HG03442 (cell line): ENCODE results near the gene EXOC5.

Source experiments
- ATAC-seq: cut with Tn5 transposase; IDR thresholded peaks from one replicate; pipeline ENCODE4 v1.9.1; 2021; ENCODE audit warnings: mild to moderate bottlenecking, moderate library complexity; ENCODE audit not compliant: unreplicated experiment

EXOC5 gene

DNA sequence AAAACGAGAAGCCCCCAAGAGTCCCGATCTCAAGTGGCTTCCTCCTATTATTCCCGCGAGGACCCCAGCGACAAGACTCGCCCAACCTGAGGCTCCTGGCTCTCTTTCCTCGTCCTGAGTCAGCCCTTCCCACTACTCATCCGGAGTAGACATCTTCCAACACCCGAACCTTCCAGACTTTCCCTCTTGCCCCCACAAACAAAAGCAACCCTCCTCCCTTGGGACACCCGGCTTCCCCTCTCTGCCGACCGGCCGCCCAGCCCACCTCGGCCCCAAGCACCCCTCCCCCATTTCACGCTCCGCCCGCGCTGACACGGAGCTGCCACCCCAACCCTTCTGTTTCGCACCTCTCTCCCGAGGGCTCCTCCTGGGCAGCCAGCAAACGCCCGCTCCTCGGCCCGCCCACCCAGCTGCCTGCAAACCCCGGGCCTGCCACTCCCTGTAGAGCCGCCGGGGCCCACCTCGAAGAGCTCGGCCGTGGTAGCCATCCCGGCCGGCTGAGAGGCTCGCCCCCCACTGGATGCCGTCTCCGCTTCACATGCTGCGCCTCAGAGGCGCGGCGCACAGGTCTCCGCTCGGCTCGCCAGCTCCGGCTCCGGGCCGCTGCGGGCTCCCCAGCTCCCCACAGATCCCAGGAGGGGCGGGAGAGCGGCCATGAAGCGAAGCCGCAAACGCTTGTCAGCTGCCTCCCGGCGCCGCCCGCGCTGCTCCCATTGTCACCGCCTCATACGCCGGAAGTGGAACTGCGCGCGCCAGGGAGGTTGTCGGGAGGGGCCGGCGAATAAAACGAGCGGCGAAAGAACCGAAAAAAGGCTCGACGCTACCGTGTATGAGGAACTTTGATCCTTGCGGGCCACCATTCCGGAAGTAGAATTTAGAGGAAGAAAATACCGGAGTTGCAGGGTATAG is at the start of gene EXOC5, which contains the start of gene AP5M1:
TSS of gene EXOC5 (minus strand) at position 745 of the 909 bp plus-strand sequence. CDS start at position 488, 257 bp downstream.
TSS of gene AP5M1 (plus strand) at position 811 of the 909 bp plus-strand sequence. CDS start 344 bp downstream, outside the sequence.
- ATAC-seq: peak; percentile 89

DNA sequence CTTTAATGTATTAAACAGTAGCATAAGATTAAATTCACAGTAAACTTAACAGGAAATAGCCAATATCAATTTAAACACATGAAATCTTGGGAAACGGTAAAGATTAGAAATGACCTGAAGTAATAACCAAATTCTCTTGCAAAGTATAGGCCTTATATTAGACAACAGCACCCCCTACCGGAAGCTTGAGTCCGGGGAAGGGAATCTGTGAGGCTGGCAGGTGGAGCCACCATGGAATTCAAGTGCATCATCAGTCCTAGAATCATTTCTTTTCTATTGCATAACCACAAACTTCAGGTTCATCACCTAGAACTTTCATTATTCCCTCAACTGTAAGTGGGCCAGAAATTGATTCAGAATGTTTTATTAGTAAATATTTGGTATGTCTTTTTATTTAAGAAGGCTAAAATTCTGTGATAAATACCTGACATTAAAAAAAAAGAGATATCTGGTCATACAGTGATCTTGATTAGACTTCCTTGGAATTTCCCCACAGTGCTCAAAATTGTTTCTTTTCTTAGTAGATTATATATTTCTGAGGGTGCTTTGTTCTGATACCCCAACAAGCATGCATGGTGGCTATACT is 48.6 kb upstream of the EXOC5 start:
- ATAC-seq: peak; percentile 72

- no peak for ATAC-seq
Observed at GRCh38 chr14:57314396-57315089, 45.8 kb upstream of the EXOC5 start.

DNA sequence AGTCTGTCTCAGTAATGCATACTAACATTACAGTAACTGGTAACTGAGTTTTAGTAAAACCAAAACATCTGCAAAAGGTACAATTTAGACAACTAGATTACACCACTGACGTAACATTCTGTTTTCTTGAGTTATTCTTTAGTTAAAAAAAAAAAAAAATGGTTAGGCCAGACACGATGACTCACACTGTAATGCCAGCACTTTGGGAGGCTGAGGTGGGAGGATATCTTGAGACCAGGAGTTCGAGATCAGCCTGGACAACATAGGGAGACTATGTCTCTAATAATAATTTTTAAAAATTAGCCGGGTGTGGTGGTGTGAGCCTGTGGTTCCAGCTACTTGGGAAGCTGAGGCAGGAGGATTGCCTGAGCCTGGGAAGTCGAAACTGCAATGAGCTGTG is 34.2 kb upstream of the EXOC5 start:
- ATAC-seq: no peak

GRCh38 chr14:57299511-57299910 is 30.8 kb upstream of the EXOC5 start:
- ATAC-seq: no peak

DNA sequence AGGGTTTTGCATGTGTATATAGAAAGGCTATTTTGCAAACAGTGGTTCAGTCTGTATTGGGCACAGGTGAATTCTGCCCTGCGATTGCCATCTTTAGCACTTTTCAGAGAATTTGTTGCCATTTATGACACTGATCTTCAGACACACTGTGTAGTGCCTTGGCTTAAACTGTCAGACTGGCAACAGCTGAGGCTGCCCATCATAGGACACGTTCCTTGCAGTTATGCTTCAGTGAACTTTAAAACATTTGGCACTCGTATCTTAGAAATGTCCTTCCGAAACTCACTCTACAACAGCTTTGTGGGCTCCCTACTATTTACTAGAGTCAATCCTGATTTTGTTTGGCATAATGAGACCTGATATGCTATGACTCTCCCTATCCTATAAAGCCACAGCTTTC is 29.1 kb upstream of the EXOC5 start:
- no peak for ATAC-seq

DNA sequence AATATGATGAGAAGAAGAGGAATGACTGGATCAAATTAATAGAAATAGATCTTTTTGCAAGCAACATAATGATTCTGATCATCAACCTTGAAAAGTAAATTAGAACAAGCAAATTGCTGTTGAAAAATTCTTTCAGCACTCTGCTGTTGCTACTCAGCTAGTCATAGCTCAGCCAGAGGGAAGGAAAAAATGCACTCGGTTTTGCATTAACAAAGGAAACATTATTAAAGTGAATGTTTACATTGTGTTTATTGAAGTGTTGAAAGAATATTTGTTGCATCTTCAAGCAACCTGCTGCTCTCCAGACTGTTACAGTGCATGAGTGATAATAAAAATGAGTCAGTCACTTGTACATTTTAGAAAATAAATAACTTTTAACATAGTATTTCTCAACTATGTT is 26.5 kb upstream of the EXOC5 start:
- no peak for ATAC-seq

DNA sequence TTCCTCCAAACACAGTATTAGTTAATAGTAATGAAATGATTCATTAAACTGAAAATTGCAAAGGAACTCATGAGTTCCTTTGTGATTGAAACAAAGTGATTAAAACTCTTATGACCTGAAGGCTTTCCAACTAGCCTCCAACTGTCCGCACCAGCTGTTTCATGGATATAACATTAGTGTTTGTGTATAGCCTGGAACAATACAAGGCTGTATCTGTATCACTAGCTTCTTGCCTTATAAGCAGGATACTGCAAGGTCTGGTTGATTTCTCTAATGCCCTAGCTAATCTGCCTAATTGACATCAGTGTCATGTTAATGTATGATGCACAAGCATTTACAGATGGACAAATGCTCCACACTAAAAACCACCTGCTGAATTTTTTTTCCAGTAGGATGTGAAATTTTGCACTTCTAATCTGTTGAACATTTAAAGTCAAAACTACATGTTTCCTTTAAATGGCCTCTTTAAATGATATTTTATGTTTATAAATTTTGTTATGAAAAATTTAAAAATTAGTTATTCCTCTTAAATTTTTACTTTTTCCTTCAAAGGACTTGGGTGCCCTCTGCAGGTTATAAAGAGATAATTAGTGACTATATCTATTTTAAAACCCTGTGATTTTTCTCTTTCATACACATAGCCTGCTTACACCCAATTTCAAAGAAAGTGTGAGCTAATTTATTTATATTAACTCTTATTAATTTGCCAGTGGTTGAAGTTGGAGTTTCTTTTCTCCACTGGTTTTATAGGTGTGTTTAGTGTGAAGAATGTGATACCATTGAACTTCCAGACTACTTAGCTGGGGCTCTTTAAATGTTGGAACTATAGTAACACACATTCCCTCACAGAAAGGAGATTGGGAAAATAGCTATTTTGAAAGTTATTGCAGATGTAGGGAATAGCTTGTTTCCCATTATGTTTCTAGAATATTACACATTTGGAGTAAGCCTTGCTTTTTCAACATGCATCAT is 25.4 kb upstream of the EXOC5 start:
- no peak for ATAC-seq

DNA sequence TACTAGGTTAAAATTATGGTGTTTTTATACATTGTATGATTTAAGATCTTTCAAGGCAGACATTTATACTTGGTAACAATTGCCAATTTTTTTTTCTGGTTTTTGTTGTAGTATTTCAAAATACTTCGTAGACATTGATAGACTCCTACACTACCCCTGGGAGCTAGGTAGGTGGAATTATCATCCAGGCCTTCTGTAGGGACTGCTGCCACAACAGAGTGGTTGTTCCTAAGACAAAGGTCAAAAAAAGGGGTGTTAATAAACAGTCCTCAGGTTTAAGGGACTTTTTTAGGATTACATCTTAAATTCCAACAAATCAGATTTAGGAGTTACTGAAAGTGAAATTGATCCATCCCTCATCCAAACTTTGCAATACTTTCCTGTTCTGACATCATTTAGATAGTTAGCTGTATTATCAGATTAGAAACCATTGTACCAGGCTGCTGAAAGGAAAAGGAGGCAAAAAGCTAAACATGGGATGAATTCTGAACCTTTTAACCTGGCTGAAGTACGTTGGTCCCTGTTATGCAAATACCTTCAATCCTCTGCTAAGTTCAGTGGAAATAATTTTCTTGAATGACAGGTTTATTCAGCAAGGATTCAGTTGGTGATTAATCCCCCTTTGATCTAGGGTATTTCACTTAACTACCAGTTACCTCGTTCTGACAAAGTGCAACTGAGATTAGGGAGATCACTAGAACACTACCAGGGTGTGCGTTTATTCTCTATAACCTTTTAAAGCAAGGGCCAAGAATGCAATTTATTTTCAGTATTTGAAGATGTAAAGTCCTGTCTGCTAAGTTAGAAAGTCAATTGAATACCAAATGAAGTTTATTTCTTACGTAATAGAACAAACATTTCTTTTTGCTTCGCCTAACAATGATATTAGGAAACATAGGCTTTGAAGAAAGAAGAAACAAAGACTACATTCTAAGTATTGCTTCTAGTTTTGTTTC is 23.3 kb upstream of the EXOC5 start:
- no peak for ATAC-seq

GRCh38 chr14:57290751-57291150 is 22.0 kb upstream of the EXOC5 start:
- ATAC-seq: no peak

- ATAC-seq: no peak
Observed at GRCh38 chr14:57287745-57288144, 19.0 kb upstream of the EXOC5 start.

DNA sequence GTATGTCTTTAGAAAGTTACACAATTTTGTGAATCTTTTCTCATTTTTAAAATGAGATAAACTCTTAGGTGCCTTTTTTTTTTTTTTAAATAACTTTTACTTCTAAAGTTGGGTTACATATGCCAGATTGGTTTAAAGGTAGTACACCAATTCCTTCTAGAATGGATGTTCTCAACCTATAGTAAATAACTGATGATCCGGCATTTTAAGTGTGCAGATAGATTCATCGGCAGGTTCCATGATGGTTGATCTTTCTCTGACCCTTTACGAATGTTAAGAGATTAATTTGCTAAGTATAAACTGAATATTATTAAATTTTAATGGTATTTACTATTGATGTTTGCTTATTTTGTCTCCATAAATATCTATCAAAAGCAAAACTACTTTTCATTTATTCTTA is 8.4 kb upstream of the EXOC5 start:
- ATAC-seq: no peak

DNA sequence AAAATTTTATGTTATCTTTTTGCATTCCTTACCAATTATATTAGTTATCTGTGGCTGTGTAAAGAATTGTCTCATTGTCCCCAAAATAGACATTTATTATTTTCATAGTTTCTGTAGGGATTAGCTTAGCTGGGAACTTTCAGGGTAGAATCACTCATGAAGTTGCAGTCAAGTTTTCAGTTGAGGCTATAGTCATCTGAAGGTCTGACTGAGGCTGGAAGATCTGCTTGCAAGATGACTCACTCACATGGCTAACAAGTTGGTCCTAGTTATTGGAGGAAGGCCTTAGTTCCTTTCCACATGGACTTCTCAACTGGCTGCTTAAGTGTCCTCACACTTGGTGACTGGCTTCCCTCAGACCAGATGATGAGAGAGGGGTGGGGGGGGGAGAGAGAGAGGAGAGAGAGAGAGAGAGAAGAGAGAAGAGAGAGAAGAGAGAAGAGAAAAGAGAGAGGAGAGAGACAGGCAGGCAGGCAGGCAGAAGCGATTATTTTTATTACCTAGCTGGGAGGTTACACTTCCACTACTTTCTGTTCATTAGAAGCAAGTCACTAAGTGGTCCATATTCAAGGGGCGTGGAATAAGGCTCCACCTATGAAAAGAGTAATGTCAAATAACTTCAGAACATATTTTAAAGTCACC is 6.4 kb upstream of the EXOC5 start:
- ATAC-seq: no peak

- no peak for ATAC-seq
Observed at GRCh38 chr14:57274551-57274950, 5.8 kb upstream of the EXOC5 start.

- ATAC-seq: no peak
Observed at GRCh38 chr14:57273236-57273635, 4.5 kb upstream of the EXOC5 start.

DNA sequence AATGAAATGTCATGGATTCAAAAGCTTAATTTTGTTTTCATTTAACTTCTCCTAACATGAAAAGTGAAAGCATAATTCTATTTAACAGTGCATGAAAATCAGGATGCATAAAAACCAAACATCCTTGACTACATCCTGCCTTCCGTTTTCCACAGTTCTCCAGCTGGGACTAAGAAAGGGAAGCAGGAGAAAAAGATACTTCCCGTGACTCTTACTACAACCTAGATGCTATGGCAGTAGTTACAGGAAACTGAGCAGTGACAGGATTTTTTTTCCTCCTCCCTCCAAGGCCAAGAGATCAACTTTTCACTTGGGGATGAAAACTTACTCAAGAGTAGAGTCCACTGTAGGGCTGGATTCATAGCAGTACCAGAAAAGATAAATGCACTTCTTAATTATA is 2.6 kb downstream of the EXOC5 start:
- no peak for ATAC-seq

- no peak for ATAC-seq
Observed at GRCh38 chr14:57262117-57262516, 6.6 kb downstream of the EXOC5 start.

- ATAC-seq: no peak
Observed at GRCh38 chr14:57261604-57262003, 7.1 kb downstream of the EXOC5 start.

GRCh38 chr14:57259672-57260071 is 9.0 kb downstream of the EXOC5 start:
- no peak for ATAC-seq
